ENCODE results near the gene RAB14.

The RAB14 gene

DNA sequence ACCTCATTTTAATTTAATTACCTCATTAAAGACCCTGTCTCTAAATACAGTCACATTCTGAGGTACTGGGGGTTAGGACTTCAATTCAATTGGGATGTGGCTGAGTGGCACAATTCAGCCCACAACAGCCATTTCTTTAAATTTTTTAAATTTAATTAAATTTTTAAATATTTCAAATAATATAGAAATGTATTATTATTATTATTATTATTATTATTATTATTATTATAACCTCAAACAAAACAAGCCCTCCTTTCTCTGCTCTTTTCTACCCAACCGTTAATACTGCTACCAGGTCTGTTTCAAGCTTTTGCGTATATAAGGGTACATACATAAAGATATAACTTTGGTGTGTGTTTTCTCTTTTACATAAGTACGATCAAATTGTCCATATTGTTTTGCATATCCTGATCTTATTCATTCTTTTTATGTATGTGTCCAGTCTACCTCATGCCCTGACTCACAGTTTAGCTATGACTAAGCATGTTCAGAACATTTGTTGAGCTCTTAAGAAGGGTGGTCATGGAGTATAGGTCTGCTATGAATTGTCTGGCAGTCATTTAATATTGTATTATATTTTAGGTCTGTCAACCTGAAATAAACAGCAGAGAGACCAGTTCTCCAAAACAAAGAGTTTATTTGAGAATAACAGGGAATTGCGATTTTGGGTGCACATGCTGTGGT lies 16.1 kb upstream of the RAB14 start:
- H3K9ac ChIP-seq (ENCODE audit: low read length), result no peak overlapping the region
- no peaks in the 10 kb centered on the region for H3K27me3 ChIP-seq (ENCODE audit: control insufficient read depth, insufficient read depth, low read length)
- no peak overlapping the region for H3K4me3 ChIP-seq (ENCODE audit: low read length)
- H3K9me3 ChIP-seq (ENCODE audit: control insufficient read depth, low read depth, low read length), result no peaks in the 10 kb centered on the region
- no peak overlapping the region for H3K27ac ChIP-seq (ENCODE audit: low read length)
- H3K36me3 ChIP-seq (ENCODE audit: control insufficient read depth, low read depth, low read length), result no peaks in the 10 kb centered on the region
- H3K4me1 ChIP-seq (ENCODE audit: control insufficient read depth, low read depth, low read length), result peaks cover 37% of the 10 kb centered on the region

DNA sequence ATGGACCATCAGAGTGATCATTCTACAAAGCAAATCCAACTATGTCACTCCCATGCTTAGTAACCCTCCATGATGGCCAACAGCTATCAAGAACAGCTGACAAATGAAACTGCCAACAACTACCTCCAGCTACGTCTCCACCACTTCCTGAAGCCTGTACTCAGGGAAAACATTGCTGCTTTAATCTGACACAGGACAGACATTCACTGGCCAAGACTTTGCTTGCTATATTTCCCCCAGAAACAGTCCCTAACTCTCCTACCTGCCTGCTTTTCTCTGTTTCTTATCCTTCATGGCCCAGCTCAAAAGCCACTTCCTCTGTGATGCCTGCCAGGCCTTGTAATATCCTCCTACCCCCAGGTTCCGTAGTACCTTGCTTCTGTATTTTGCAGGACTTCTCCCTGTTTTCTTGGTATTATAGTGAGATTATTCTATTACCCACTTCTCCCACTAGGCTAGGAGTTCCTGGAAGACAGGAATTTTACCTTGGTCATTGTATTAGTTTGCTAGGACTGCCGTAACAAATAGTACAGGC lies 14.7 kb upstream of the RAB14 start:
- no peaks in the 10 kb centered on the region for H3K27me3 ChIP-seq (ENCODE audit: control insufficient read depth, insufficient read depth, low read length)
- H3K4me3 ChIP-seq (ENCODE audit: low read length), result no peak overlapping the region
- H3K9ac ChIP-seq (ENCODE audit: low read length), result no peak overlapping the region
- H3K27ac ChIP-seq (ENCODE audit: low read length), result no peak overlapping the region
- no peaks in the 10 kb centered on the region for H3K9me3 ChIP-seq (ENCODE audit: control insufficient read depth, low read depth, low read length)
- no peaks in the 10 kb centered on the region for H3K36me3 ChIP-seq (ENCODE audit: control insufficient read depth, low read depth, low read length)
- peaks cover 23% of the 10 kb centered on the region for H3K4me1 ChIP-seq (ENCODE audit: control insufficient read depth, low read depth, low read length)

DNA sequence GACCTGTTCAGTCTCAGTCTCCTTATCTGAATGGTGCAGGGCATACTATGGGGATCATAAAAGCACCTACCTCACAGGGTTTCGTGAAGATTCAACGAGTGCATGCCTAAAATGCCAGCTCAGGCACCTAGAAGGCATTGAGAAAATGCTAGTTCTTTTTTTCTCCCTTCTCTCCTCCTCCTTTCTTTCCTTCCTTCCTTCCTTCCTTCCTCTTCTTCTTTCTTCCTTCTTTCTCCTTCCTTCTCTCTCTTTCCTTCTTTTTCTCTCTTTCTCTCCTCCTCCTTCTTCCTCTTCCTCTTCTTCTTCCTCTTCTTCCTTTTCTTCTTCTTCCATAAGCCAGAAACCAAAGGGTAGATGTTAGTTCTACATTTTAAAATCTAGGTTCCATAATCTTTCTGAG lies 12.3 kb upstream of the RAB14 start:
- Histone ChIP-seq H3K4me1 (ENCODE audit: control insufficient read depth, low read depth, low read length) (peaks cover 6% of the 10 kb centered on the region), H3K27me3 (ENCODE audit: control insufficient read depth, insufficient read depth, low read length) (no peaks in the 10 kb centered on the region), H3K9me3 (ENCODE audit: control insufficient read depth, low read depth, low read length) (no peaks in the 10 kb centered on the region), H3K27ac (ENCODE audit: low read length) (no peak overlapping the region), H3K4me3 (ENCODE audit: low read length) (no peak overlapping the region), H3K9ac (ENCODE audit: low read length) (no peak overlapping the region), H3K36me3 (ENCODE audit: control insufficient read depth, low read depth, low read length) (no peaks in the 10 kb centered on the region)

DNA sequence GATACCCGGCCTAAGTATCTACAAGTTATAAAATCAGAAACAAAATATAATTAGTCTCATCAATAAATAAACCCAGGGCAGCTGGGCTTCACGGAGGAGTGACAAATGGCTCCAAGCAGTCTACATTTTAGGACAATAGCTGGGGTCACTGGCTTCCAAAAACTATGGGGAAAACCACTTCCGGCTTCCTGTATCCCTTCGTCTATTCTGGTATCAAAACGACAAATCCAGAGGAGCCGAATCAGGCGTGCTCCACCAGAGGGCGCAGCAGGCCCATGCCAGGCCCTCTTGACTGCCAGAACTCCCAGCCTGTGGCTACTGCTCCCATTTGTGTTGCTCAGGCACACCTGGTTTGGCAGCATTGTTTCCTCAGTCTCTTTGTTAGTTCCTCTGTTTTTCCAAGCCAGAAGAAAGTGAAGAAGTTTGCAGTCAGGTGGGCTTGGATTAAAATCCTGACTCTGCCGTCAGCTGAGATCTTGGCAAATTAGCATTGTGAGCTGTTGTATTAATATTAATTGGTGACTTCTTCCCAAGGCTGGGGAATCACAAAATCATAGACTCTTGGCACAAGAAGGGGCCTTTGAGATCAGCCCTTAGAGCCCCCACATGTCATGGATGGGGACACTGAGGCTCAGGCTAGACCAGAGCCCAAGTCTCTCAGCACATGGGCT lies 11.6 kb upstream of the RAB14 start:
- Histone ChIP-seq H3K4me1 (ENCODE audit: control insufficient read depth, low read depth, low read length) (peaks cover 6% of the 10 kb centered on the region), H3K9me3 (ENCODE audit: control insufficient read depth, low read depth, low read length) (no peaks in the 10 kb centered on the region), H3K36me3 (ENCODE audit: control insufficient read depth, low read depth, low read length) (no peaks in the 10 kb centered on the region), H3K4me3 (ENCODE audit: low read length) (no peak overlapping the region), H3K9ac (ENCODE audit: low read length) (no peak overlapping the region), H3K27me3 (ENCODE audit: control insufficient read depth, insufficient read depth, low read length) (no peaks in the 10 kb centered on the region), H3K27ac (ENCODE audit: low read length) (no peak overlapping the region)

DNA sequence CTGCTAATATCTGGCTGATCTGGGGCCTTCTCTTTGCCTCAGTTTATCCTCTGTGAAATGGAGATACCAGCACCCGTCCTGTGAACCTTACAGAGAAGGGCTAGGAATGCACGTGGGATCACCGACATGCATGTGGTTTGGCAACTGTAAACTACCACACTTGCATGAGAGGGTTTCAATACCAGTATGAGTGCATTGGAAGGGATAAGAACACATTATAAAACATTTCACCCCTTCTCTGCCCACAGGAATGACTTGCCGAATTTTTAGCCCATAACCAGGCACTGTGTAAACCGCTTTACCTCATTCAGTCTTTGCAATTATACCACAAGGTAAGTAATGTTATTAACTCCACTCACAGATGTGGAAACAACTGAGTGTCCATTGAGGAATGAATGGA lies 8.9 kb upstream of the RAB14 start:
- Histone ChIP-seq H3K4me1 (ENCODE audit: control insufficient read depth, low read depth, low read length) (peaks cover 19% of the 10 kb centered on the region), H3K9me3 (ENCODE audit: control insufficient read depth, low read depth, low read length) (no peaks in the 10 kb centered on the region), H3K27me3 (ENCODE audit: control insufficient read depth, insufficient read depth, low read length) (no peaks in the 10 kb centered on the region), H3K27ac (ENCODE audit: low read length) (no peak overlapping the region), H3K9ac (ENCODE audit: low read length) (no peak overlapping the region), H3K4me3 (ENCODE audit: low read length) (no peak overlapping the region), H3K36me3 (ENCODE audit: control insufficient read depth, low read depth, low read length) (no peaks in the 10 kb centered on the region)

DNA sequence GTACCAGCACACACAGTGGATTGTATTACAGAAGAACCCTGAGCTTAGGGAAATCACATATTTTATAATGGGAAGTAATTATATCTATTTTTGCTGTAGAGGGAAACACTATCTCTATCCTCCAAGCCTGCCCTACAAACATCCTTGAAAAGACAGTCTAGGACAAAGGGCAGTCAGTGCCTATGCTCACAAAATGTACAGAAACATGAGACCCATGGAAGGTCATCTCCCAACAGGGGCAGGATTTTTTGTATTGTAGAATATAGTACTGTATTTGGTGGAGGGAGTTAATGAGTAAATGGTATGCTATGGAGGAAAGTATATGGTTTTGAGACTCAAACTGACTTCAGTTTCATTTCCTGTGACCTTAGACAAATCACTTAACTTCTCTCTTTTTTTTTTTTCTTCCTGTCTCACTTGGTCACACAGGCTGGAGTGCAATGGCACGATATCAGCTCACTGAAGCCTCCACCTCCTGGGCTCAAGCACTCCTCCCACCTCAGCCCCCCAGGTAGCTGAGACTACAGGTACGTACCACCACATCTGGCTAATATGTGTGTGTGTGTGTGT lies 5.8 kb upstream of the RAB14 start:
- Histone ChIP-seq H3K4me3 (ENCODE audit: low read length) (no peak overlapping the region), H3K27ac (ENCODE audit: low read length) (no peak overlapping the region), H3K9ac (ENCODE audit: low read length) (no peak overlapping the region), H3K4me1 (ENCODE audit: control insufficient read depth, low read depth, low read length) (peaks cover 13% of the 10 kb centered on the region), H3K36me3 (ENCODE audit: control insufficient read depth, low read depth, low read length) (no peaks in the 10 kb centered on the region), H3K9me3 (ENCODE audit: control insufficient read depth, low read depth, low read length) (no peaks in the 10 kb centered on the region), H3K27me3 (ENCODE audit: control insufficient read depth, insufficient read depth, low read length) (no peaks in the 10 kb centered on the region)

DNA sequence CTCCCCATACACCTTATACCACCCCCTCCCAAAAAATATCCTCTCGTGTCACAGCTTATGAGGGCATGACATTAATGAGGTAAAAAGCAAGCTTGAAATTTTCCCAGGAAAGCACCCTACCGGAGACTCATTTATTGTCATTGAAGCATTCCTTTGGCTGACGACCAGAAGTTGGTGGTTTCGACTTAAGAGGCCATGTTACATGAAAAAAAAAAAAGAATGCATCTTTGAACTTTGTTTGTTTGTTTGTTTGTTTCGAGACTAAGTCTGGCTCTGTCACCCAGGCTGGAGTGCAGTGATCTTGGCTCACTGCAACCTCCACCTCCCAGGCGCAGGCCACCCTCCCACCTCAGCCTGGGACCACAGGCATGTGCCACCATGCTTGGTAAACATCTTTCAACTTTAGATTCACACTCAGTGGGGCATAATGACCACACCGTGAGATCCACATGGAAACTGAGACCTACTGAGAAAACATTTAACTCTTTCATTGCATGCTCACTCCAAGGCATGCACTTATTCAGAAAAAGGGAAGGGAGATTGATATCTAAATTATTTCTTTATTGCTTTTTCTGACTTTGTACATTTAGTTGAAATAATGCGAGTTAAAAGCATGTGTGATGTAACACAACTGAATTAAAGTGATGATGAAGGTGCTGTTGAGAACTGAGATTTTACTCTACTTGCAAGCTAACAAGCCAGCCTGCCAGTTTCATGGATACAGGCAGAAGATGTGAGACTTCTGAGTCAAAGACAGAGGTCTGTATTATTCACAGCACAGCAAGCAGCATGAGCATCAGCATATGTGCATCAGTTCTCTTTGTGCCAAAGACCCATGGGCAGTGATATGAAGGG lies 5.1 kb upstream of the RAB14 start:
- H3K36me3 ChIP-seq (ENCODE audit: control insufficient read depth, low read depth, low read length), result no peaks in the 10 kb centered on the region
- no peak overlapping the region for H3K9ac ChIP-seq (ENCODE audit: low read length)
- H3K4me3 ChIP-seq (ENCODE audit: low read length), result no peak overlapping the region
- H3K4me1 ChIP-seq (ENCODE audit: control insufficient read depth, low read depth, low read length), result peaks cover 13% of the 10 kb centered on the region
- H3K9me3 ChIP-seq (ENCODE audit: control insufficient read depth, low read depth, low read length), result no peaks in the 10 kb centered on the region
- H3K27ac ChIP-seq (ENCODE audit: low read length), result no peak overlapping the region
- H3K27me3 ChIP-seq (ENCODE audit: control insufficient read depth, insufficient read depth, low read length), result no peaks in the 10 kb centered on the region

DNA sequence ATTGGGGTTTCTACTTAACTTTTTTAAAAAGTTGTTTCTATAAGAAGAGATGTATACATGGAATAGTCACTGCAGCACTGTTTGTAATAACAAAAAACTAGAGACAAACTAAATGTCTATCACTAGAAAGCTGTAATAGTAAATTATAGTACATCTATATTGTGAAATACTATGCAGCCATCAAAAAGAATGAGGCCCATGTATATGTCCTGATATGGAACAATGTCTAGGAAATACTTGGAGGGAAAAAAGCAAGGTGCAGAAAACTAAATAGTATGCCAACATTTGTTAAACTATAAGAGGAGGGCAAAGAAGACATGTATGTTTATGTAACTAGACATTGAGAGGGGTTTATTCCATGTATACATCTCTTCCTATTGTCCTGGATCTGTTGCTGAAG lies 2.9 kb upstream of the RAB14 start:
- H3K27ac ChIP-seq (ENCODE audit: low read length), result no peak overlapping the region
- H3K9me3 ChIP-seq (ENCODE audit: control insufficient read depth, low read depth, low read length), result no peaks in the 10 kb centered on the region
- H3K36me3 ChIP-seq (ENCODE audit: control insufficient read depth, low read depth, low read length), result no peaks in the 10 kb centered on the region
- no peaks in the 10 kb centered on the region for H3K27me3 ChIP-seq (ENCODE audit: control insufficient read depth, insufficient read depth, low read length)
- H3K9ac ChIP-seq (ENCODE audit: low read length), result no peak overlapping the region
- peaks cover 20% of the 10 kb centered on the region for H3K4me1 ChIP-seq (ENCODE audit: control insufficient read depth, low read depth, low read length)
- no peak overlapping the region for H3K4me3 ChIP-seq (ENCODE audit: low read length)

DNA sequence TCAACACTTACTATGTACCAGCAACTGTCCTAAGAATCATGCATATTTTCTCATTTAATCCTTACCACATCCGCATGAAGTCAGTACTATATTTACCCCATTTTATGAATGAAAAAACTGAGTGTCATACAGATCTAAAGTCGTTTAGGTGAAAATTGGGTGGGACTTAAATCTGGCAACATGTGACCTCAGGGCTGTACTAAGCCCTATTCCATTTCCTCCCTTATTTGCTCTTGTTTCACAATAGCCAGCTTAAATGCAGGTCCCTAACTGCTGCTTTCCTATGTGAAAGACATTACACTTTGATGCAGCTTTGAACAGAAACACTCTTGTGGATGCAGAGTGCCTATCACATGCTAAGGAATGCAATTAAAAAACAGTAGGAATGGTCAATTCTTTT lies 2.5 kb upstream of the RAB14 start:
- Histone ChIP-seq H3K4me3 (ENCODE audit: low read length) (no peak overlapping the region), H3K9ac (ENCODE audit: low read length) (no peak overlapping the region)

DNA sequence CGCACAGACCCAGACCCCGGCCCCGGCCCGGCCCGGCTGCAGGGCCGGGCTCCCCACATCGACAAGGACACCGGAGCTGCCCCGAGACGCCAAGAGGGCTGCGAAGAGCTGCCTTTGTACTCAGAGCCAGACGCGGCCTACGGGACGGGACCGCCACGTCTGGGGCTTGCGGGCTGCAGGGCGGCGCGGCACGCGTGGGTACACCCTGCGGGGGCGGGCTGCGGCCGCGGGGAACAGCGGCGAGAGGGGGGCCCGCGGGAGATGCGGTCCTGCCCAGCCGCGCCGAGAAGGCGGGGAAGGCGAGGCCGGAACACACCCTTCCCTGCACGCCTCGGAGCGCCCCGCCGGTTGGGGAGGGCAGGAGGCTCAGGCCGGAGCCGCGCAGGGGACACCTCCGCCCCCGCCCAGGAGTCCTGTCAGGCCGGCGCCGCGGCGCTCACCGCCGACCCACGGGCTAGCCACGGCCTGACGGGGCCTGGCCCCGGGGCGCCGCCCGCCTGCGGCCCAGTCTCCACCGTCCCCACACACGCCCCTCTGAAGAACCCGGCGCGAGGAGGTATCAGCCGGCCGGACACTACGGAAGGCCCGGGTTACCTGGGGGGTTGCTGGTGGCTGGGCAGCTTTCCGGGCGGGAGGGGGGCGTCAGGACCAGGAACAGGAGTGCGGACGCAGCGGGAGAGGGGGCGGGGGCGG lies 478 bp downstream of the RAB14 start:
- H3K27ac ChIP-seq (ENCODE audit: low read length), result no peak overlapping the region
- H3K9ac ChIP-seq (ENCODE audit: low read length), result peak overlapping the region; percentile 70
- H3K9me3 ChIP-seq (ENCODE audit: control insufficient read depth, low read depth, low read length), result no peaks in the 10 kb centered on the region
- no peaks in the 10 kb centered on the region for H3K36me3 ChIP-seq (ENCODE audit: control insufficient read depth, low read depth, low read length)
- H3K4me3 ChIP-seq (ENCODE audit: low read length), result peak overlapping the region; percentile 83
- peaks cover 12% of the 10 kb centered on the region for H3K4me1 ChIP-seq (ENCODE audit: control insufficient read depth, low read depth, low read length)
- H3K27me3 ChIP-seq (ENCODE audit: control insufficient read depth, insufficient read depth, low read length), result no peaks in the 10 kb centered on the region

More for the DNA sequence above, 2.5 kb upstream of the RAB14 start:
- H3K27me3 ChIP-seq (ENCODE audit: control insufficient read depth, insufficient read depth, low read length), result no peaks in the 10 kb centered on the region
- H3K27ac ChIP-seq (ENCODE audit: low read length), result no peak overlapping the region
- H3K4me1 ChIP-seq (ENCODE audit: control insufficient read depth, low read depth, low read length), result peaks cover 22% of the 10 kb centered on the region
- no peaks in the 10 kb centered on the region for H3K9me3 ChIP-seq (ENCODE audit: control insufficient read depth, low read depth, low read length)
- H3K36me3 ChIP-seq (ENCODE audit: control insufficient read depth, low read depth, low read length), result no peaks in the 10 kb centered on the region

DNA sequence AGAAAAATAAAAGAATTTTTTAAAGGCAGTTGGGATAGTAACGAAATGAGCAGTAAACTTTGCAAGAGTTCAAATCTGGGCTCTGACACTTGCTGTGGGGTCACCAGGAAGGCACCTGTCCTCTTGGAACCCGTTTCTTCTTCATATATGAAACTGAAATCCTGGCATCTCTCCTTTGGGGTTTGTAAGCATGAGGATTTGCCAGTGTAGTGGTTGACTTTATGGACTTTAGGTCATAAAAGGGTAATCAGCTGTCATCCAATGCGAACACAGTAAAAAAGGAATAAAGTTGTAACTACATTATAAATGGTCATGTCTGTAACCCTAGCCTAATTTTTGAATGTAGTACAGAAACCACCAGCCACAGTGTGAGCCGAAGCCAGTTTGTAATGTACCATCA lies 1.3 kb downstream of the RAB14 start:
- Histone ChIP-seq H3K4me1 (ENCODE audit: control insufficient read depth, low read depth, low read length) (peaks cover 15% of the 10 kb centered on the region), H3K9me3 (ENCODE audit: control insufficient read depth, low read depth, low read length) (no peaks in the 10 kb centered on the region), H3K9ac (ENCODE audit: low read length) (peak overlapping the region; percentile 70), H3K27me3 (ENCODE audit: control insufficient read depth, insufficient read depth, low read length) (no peaks in the 10 kb centered on the region), H3K27ac (ENCODE audit: low read length) (no peak overlapping the region), H3K36me3 (ENCODE audit: control insufficient read depth, low read depth, low read length) (no peaks in the 10 kb centered on the region), H3K4me3 (ENCODE audit: low read length) (peak overlapping the region; percentile 83)

Data from iPS-18a (cell line).